ENCODE data around the gene ASNS. TPM values are rescaled to one million over a fixed set of nuclear protein-coding genes. Genes with fewer than 3 reads are reported as not detected.
"Not testable (repeated sequence)": the region's sequence is repeated elsewhere in the genome, so short reads cannot be mapped to it uniquely, and the experiment has no call there.

Gene ASNS
- polyA plus RNA-seq, 1 experiment: 73.4 TPM

DNA sequence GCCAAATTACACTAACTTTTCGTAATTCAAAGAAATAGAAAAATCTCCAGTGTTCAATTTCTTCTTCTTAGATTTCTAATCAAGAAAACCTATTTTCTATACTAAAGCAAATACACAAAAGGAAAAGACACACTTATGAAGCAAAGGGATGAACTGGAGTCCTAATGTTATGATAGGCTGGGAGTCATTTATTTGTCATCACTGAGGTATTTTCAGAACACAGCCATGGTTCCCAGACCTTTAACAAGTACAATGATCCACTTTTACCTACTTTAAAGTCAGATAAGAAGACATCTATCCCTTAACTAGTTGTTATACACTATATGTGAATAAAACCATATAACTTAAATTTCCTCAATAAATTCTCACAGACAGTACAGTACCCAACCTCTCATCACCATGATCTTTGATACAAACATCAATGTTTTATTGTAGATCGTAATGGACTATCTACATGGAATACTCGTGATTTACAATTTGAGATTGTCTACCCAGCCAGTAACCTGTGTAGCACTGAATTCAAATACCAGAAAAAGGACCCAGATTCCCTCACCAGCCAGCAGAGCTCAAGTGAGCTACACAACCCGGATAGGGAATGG is 12.5 kb downstream of the ASNS start:
- no peaks in the 10 kb centered on the region for H3K27me3 ChIP-seq (ENCODE audit: control insufficient read depth, insufficient read depth, low read length)
- no peak for DNase-seq (ENCODE audit: low read depth)
- H3K36me3 ChIP-seq (ENCODE audit: control insufficient read depth, insufficient read depth, low read length): peaks cover 9% of the 10 kb centered on the region
- CTCF ChIA-PET: no interaction called here
- no peak overlapping the region for H3K4me3 ChIP-seq (ENCODE audit: low read depth, low read length)
- POLR2A ChIA-PET: no interaction called here
- TF ChIP-seq, protein P1, sequence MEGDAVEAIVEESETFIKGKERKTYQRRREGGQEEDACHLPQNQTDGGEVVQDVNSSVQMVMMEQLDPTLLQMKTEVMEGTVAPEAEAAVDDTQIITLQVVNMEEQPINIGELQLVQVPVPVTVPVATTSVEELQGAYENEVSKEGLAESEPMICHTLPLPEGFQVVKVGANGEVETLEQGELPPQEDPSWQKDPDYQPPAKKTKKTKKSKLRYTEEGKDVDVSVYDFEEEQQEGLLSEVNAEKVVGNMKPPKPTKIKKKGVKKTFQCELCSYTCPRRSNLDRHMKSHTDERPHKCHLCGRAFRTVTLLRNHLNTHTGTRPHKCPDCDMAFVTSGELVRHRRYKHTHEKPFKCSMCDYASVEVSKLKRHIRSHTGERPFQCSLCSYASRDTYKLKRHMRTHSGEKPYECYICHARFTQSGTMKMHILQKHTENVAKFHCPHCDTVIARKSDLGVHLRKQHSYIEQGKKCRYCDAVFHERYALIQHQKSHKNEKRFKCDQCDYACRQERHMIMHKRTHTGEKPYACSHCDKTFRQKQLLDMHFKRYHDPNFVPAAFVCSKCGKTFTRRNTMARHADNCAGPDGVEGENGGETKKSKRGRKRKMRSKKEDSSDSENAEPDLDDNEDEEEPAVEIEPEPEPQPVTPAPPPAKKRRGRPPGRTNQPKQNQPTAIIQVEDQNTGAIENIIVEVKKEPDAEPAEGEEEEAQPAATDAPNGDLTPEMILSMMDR (IDR thresholded peaks at IDR 0.05; ENCODE audit: insufficient read depth, low read depth, low read length): no peak

DNA sequence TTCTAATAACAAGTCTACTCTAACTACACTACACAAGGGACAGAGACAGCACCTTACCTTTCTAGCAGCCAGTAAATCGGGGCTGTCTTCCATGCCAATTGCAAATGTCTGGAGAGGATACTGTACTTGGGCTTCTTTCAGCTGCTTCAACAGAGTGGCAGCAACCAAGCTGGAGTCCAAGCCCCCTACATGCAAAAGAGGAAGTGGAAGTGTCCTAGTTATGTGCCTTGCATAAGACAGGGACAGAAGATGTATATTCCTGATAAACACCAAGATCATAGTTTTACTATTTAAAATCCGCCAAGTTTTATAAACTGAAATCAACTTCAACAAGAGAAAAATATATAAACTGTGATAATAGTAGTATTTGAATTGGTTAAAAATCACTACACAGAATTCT is 14.0 kb downstream of the ASNS start:
- no peak for DNase-seq (ENCODE audit: low read depth)
- TF ChIP-seq, protein P1 (IDR thresholded peaks at IDR 0.05; ENCODE audit: insufficient read depth, low read depth, low read length): no peak
- H3K36me3 ChIP-seq (ENCODE audit: control insufficient read depth, insufficient read depth, low read length): peaks cover 11% of the 10 kb centered on the region
- H3K4me3 ChIP-seq (ENCODE audit: low read depth, low read length): no peak overlapping the region
- ChIA-PET POLR2A (no interaction called here), CTCF (no interaction called here)
- H3K27me3 ChIP-seq (ENCODE audit: control insufficient read depth, insufficient read depth, low read length): no peaks in the 10 kb centered on the region

DNA sequence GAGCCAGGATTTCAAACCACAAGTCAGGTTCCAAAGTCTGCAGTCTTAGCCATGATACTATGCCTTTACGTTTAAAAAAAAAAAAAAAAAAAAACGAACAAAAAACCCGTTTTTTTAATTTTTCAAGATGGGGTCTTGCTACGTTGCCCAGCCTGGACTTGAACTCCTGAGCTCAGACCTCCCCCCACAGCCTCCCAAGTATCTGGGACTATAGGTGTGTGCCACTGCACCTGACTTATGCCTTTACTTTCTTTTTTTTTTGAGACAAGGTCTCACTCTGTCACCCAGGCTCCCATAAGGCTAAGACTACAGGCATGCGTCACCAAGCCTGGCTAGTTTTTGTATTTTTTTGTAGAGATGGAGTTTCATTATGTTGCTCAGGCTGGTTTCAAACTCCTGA is 14.7 kb downstream of the ASNS start:
- TF ChIP-seq, protein P1 (IDR thresholded peaks at IDR 0.05; ENCODE audit: insufficient read depth, low read depth, low read length): no peak
- H3K27me3 ChIP-seq (ENCODE audit: control insufficient read depth, insufficient read depth, low read length): no peaks in the 10 kb centered on the region
- POLR2A ChIA-PET: no interaction called here
- CTCF ChIA-PET: interaction anchor here (1.2 kb wide), 1 partner anchor 830 kb away, joined by 4 read pairs; no protein-coding TSS in a partner anchor
- no peak for DNase-seq (ENCODE audit: low read depth)
- no peak overlapping the region for H3K4me3 ChIP-seq (ENCODE audit: low read depth, low read length)
- peaks cover 11% of the 10 kb centered on the region for H3K36me3 ChIP-seq (ENCODE audit: control insufficient read depth, insufficient read depth, low read length)

DNA sequence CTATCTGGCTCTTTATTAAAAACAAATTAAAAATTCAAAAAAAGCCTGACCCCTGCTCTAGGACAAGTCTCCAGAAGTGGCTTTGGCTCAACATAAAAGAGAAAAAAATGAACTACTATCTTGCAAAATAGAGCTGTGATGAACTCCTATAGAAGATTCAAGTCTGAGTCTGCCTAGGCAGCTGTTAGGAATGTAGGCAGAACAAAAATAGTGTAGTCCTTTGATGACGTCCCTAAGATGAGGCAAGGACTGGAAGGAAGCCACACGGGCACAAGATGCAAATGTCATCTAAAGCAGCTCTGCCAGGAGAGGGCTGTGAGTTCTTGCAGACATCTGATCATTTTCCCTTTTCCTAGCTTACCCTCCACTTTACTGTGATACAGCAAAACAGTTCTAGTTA is 20.5 kb downstream of the ASNS start:
- ChIA-PET CTCF (interaction anchor here (0.6 to 2.3 kb wide), 4 partner anchors 9 to 747 kb away, joined by 3 to 5 read pairs (median 4); no protein-coding TSS in a partner anchor), POLR2A (no interaction called here)
- TF ChIP-seq, protein P1 (IDR thresholded peaks at IDR 0.05; ENCODE audit: insufficient read depth, low read depth, low read length): no peak

DNA sequence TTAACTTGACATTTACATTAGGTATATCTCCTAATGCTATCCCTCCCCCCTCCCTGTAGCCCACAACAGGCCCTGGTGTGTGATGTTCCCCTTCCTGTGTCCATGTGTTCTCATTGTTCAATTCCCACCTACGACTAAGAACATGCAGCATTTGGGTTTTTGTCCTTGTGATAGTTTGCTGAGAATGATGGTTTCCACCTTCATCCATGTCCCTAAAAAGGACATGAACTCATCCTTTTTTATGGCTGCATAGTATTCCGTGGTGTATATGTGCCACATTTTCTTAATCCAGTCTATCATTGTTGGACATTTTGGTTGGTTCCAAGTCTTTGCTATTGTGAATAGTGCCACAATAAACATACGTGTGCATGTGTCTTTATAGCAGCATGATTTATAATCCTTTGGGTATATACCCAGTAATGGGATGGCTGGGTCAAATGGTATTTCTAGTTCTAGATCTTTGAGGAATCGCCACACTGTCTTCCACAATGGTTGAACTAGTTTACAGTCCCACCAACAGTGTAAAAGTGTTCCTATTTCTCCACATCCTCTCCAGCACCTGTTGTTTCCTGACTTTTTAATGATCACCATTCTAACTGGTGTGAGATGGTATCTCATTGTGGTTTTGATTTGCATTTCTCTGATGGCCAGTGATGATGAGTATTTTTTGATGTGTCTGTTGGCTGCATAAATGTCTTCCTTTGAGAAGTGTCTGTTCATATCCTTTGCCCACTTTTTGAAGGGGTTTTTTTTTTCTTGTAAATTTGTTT is 21.8 kb downstream of the ASNS start:
- DNase-seq (ENCODE audit: low read depth); H3K27me3 ChIP-seq (ENCODE audit: control insufficient read depth, insufficient read depth, low read length); H3K36me3 ChIP-seq (ENCODE audit: control insufficient read depth, insufficient read depth, low read length); H3K4me3 ChIP-seq (ENCODE audit: low read depth, low read length): not testable (repeated sequence)
- ChIA-PET POLR2A (interaction anchor here (0.6 kb wide), 1 partner anchor 20 kb away, joined by 6 read pairs; no protein-coding TSS in a partner anchor), CTCF (interaction anchor here (2.3 kb wide), 1 partner anchor 14 kb away, joined by 5 read pairs; no protein-coding TSS in a partner anchor)

More for the DNA sequence above, 20.5 kb downstream of the ASNS start:
- DNase-seq (ENCODE audit: low read depth): no peak
- Histone ChIP-seq H3K4me3 (ENCODE audit: low read depth, low read length) (no peak overlapping the region), H3K36me3 (ENCODE audit: control insufficient read depth, insufficient read depth, low read length) (peaks cover 8% of the 10 kb centered on the region), H3K27me3 (ENCODE audit: control insufficient read depth, insufficient read depth, low read length) (no peaks in the 10 kb centered on the region)
